SIG-M5 (cell line): Measurements from ENCODE around the gene PZP.
"Not testable (repeated sequence)": the region's sequence is repeated elsewhere in the genome, so short reads cannot be mapped to it uniquely, and the experiment has no call there.

Experiments used
- DNase-seq: peaks from one replicate; lab custom pipeline; 2025; lab: John Stamatoyannopoulos, UW

Gene PZP

DNA sequence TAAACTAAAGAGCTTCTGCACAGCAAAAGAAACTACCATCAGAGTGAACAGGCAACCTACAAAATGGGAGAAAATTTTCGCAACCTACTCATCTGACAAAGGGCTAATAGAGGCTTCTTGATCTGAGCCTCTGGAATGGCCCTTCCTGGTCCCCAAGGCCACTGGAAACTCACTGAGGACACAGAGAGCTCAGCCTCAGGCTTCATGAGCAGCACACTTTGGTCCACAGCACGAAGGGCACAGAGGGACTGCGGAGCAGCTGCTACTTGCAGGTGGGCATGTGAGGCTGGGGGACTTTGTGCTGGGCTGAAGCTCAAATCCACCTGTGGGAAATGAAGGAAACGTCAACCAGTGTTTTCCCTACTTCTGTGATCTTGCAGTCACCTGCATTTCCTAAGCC is 27.4 kb downstream of the PZP start:
- no peak for DNase-seq

DNA sequence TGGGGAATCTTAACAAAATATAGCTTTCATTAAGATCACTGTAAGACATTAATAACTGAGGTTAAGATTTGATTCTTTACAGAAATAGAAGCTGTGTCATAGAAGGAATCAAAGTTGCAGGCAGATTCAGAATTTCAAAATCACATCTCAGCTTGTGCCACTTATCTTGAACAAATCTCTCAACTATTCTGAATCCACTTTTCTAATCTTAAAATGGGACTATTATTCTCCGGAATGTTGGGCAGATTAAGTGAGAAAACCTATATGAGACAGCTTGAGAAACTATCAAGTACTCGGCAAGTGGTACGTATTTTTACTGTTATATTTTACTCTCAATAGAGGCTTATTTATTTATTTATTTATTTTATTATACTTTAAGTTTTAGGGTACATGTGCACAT is 28.4 kb downstream of the PZP start:
- DNase-seq = no peak

DNA sequence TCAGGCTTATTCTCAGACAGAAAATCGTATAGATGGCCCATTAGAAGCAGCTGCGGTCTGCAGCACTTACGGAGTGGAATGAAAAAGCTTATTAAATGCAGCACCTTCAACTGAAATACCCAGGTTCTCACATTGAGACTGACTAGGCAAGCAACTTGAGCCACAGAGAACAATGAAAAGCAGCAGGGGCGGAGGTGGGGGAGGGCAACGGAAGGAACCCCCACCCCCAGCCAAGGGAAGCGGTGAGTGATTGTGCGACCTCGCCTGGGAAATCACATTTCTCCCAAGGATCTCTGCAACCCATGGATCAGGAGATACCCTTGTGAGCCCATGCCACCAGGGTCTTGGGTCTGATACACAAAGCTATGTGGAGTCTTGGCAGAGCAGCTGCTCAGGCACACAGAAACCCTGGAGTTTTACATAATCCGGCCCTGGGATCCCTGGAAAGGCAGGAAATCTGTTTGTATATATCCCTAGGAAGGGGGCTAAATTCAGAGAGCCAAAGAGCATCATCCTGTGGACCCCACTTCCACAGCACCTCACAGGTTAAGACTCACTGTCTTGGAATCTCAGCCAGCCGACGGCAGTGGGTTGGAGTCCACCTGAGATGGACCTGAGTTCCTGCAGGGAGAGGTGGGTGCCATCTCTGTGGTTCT is 38.1 kb downstream of the PZP start:
- no peak for DNase-seq

DNA sequence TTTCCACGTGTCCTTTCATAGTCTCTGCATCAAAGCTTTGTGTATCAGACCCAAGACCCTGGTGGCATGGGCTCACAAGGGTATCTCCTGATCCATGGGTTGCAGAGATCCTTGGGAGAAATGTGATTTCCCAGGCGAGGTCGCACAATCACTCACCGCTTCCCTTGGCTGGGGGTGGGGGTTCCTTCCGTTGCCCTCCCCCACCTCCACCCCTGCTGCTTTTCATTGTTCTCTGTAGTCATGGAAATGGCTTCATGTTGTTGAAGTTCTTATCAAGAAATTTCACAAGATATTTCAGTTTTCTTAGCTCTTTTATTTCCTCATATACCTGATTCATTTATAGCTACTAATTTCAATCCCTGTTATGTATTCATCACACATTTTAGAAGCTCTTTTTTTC is 40.9 kb downstream of the PZP start:
- DNase-seq = not testable (repeated sequence)

DNA sequence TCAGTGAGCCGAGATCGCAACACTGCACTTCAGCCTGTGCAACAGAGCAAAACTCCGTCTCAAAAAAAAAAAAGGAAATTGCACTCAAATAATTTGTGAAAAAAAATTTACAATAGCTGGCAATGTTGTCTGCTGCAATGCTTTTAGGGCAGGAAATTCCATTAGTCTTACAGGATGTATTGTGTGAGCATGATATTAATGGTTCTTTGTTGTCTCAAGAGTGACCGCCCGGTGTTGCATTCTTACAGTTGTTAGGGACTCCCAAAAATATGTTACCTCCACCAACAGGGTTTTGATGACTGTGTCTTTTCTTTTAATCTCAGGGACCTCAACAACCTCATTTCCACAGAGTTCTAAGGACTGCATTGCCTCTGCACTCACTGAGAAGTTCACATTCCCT is 44.8 kb downstream of the PZP start:
- DNase-seq = no peak

DNA sequence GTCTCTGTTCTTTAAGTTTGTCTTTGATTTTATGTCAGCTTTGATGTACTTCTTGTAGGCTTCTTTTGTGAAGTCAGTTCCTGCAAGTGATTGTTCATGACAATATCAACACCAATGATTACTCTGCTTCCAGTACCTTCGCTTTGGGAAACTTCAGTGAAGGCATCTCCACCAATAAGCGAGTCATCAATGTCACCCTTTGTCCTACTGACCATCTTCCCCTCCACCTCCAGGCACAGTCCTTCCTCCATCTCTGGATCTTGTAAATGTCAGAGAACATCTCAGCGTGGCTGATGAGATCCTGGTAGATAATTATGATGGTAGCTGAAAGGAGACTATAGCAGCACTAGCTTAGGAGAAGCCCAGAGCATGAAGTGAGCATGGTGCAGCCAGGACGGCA is 52.1 kb downstream of the PZP start:
- no peak for DNase-seq

DNA sequence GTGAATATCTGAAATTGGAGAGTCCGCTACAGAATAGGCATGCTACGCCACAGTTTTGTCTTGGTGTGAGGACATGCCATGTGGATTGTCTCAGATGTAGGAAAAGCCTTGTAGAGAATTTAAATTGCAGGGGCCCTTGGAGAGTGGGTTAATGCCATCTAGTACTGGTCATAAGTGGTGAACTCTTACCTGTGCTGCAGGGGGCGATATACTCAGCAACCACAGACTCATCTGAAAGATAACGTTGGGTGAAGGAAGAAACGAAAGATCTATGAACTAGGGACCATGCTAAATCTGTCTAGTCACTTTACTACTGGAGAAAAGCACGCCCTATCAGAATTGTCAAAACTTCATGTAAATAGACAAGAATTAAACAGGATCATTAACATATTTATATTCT is 58.8 kb downstream of the PZP start:
- DNase-seq = no peak

DNA sequence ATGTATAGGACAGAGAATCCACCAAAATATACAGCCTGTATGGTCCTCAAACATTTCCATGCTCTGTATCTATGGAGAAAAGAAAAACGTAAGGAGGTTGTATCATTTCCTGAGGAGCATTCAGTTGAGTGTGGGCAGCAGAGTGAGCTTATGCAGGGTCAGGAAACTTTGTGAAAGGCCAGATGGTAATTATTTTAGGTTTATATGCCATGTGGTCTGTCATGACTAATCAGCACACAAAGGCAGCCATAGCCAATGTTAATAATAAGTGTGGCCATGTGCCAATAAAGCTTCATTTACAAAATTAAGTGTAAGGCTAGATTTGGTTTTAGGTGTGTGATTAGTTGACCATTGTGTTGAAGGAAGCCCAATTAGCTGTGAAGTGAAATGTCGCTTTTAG is 59.3 kb downstream of the PZP start:
- DNase-seq = no peak

DNA sequence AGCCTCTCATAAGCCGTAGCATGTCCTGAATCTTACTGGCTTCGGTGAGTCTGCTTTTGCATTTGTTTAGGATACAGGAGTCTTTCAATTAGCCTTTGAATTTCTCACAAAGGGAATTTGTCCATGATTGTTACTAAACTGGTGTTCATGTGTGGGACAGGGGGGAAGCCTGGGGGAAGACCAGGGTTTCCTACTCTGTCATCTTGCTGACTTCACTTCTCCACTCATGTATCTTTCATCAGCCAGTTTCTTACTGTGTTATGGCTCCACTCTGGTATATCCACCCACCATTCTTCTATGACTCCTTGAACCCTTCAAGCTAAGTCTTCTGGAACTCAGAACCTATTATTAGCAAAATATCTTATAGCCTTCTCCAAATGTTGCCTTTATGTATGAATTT is 60.7 kb downstream of the PZP start:
- DNase-seq = no peak

DNA sequence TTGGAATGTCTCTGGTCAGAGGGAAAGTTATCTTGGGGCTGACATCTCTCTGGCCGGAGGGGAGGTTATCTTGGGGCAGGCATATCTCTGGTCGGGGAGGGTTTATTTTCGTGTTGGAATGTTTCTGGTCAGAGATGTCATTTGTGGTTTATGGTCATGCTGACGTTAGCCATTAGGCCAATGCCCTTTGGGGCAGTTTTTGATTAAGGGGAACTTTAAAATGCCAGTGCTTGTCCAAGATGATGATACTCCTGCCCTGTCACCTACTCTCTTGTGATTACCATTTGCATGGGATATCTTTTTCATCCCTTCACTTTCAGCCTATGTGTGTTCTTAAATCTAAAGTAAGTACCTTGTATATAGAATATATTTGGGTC is 63.5 kb downstream of the PZP start:
- no peak for DNase-seq

DNA sequence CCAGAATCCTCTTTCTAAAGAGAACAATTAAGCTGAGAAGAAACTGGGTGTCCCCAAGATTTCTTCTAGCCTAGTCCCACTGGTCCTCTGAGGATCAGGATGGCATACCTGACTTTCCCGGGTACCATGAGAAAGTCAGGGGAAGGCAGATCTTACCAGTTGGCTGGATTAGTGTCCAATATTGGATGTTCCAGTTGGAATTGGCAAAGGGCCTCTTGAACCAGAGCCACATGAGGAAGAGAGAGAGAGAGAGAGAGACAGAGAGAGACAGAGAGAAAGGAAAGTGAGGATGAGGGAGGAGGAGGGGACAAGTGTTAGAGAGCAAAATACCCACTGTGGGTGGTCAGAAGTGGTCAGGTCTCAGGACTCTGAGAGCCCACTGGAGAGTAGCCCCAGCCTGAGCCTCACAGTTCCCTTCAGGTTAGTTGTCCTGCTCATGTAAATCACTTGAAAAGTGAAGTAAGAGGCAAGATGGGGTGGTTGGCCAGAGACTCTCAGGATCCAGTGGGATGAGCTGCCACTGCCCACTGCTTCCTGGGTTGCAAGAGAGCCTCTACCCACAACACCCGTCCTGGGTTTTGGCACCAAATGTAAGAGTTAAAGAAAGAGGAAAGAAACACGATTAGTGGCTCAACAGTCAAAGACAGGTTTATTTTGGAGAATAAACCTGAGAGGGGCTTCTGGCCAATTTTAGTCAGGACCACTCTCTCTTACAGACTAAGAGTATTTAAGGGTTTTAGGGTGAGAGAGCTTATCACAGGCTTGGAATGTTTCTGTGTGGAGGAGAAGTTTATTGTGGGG is 64.1 kb downstream of the PZP start:
- no peak for DNase-seq

DNA sequence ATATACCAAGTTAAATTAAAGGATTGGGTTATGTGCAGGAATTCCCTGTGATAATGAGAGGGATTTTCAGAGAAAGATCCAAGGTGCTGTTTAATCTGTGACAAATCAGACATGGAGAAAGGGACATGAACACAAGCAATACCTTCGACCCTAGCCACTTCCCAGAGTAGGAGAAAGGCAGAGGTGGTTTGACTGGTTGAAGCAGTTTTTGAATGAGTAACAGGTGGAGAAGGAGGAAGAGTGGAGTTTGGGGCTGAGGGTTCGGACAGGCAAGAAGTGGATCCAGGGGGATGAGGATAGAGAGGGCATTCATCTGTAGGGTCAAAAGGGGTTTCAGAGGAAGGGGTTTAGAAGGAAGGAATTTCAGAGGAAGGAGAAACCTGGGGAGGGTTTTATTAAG is 65.1 kb downstream of the PZP start:
- DNase-seq = no peak

DNA sequence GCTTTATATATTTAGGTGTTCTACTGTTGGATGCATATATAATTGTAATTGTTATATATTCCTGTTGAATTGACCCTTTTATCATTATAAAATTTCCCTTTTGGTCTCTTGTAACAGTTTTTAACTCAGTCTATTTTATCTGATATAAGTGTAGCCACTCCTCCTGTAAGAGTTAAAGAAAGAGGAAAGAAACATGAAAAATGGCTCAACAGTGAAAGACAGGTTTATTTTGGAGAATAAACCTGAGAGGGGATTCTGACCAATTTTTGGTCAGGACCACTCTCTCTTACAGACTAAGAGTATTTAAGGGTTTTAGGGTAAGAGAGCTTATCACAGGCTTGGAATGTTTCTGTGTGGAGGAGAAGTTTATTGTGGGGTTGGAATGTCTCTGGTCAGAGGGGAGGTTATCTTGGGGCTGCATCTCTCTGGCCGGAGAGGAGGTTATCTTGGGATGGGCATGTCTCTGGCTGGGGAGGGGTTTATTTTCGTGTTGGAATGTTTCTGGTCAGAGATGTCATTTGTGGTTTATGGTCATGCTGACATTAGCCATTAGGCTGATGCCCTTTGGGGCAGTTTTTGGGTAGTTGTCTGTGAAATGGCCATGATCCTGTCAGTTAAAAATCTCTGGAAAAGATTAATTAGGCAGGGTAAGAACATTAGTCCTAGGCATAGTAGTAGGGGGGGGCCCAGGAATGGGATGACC is 68.5 kb downstream of the PZP start:
- not testable (repeated sequence) for DNase-seq

DNA sequence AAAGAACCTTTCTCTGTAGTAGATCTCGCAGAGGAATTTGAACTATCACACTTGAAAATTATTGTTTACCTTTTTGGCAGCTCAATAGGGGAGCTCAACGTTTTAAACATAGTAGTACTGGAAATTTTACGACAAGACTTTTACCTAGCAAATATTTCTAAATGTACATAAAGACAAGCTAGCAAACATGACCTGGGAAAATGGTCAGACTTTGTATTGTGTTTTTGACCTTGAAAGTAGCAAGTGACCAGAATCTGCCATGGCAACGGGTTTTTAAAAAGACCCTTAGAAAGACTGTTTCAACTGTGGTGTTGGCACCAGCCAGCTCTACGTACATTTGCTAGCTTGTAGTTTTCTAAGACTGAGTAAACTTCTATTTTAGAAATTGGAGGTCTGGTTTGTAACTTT is 72.3 kb downstream of the PZP start:
- no peak for DNase-seq

DNA sequence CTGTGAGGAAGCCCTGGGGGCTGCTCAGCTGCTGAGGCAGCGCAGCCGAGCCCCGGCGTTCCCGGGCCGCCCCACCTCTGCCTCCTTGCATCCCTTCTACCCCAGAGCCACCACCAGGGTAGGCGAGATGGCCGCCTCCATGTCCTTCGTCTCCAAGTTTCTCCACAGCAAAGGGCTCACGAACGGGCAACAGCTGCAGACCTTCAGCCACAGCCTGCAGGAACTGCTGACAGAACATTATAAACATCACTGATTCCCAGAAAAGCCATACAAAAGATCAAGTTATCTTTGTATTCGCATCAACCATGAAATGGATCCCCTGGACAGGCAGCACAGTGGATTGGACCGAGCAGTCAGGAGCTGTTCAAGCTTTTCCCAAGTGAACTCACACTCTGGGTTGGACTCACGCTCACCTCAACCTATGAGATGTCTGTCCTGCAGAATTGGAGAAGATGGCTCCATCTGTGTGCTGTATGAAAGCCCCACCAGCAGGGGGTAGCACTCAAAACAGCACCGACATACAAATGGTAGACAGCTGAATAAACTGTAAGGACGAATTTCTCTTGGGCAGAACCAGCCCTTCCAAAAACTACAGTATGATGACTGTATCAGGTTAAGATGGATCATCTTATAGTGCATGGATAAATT is 73.1 kb downstream of the PZP start:
- DNase-seq = no peak

DNA sequence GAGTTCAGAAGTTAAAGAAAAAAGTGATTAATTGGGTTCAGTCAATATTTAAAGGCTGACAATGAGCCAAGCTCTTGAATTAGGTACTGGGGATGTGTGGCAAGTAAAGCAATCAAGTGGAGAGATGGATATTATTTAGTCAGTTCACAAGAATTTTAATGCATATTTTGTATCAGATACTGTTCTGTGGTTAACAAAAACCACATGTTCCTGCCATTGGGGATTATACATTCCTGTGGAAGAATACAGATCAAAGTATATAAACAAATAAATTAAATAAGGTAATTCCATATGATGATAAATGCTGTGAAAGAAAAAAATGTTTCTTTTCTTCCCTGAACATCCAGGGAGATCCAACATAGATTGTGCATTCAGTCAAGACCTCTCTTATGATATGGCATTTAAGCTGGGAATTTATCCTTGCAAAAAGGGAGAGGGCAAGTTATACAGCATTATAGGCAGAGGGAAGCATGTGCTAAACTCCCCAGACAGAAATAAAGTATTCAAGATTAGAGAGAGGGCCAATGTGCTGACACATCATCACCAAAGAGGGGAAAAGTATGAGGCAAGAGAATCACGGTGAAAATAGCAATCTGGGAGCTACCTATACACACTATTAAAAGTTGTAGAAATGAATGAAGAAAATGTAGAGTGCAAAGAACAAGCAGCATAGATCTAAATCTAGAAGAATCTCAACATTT is 74.8 kb downstream of the PZP start:
- DNase-seq = no peak

DNA sequence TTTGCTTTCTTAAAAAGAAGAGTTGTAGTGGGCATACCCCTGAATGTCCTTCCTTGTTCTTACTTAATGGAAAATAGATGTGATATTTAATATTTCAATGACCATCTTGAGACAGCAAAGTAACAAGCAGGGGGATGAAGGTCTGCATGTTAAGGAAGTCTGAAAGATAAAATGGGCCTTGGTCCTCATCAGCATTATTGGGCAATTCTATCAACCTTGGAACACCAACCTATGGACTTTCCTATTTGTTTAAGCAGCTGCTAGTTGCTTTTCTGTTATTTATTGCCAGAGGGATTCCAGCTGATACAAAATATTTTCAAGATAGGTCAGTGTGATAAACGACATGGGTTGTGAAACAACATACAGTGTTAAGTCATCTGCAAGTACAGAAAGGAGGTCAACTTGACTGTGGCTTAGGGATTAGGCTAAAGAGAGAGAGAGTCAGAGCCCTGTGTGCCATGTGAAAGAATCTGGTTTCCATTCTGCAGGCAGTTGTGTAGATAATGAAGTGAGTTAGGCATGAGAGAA is 76.1 kb downstream of the PZP start:
- DNase-seq = no peak

DNA sequence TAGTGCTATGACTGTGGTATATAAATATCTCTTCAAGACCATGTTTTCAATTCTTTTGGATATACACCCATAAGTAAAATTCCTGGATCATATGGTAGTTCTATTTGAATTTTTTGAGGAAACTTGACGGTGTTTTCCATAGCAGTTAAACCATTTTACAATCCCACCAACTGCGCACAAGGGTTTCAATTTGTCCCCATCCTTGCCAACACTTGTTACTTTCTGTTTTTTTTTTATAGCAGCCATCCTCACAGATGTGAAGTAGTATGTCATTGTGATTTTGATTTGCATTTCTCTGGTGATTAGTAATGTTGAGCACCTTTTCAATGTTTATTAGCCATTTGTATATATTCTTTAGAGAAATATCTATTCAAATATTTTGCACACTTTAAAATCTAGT is 78.0 kb downstream of the PZP start:
- DNase-seq = no peak

DNA sequence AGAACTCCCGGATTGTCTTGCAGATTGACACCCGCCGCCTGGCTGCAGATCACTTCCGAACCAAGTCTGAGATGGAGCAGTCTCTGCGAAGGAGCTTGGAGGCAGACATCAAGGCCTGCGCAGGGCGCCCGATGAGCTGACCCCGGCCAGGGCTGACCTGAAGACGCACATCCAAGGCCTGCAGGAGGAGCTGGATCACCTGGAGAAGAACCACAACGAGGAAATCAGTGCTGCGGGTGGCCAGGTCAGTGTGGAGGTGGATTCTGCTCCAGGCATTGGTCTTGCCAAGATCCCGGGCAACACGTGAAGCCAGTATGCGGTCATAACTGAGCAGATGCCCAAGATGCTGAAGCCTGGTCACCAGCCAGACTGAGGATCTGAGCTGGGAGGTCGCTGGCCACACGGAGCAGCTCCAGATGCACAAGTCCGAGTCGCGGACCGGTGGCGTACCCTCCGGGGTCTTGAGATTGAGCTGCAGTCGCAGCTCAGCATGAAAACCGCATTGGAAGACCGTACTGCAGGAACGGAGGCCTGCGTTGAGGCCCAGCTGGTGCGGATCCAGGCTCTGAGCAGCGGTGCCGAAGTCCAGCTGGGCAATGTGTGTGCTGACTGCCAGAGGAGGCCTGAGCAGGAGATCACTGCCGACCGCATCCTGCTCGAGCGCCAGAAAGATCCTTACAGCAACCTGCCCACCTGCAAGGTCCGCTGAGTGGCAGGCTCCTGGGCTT is 80.1 kb downstream of the PZP start:
- no peak for DNase-seq

DNA sequence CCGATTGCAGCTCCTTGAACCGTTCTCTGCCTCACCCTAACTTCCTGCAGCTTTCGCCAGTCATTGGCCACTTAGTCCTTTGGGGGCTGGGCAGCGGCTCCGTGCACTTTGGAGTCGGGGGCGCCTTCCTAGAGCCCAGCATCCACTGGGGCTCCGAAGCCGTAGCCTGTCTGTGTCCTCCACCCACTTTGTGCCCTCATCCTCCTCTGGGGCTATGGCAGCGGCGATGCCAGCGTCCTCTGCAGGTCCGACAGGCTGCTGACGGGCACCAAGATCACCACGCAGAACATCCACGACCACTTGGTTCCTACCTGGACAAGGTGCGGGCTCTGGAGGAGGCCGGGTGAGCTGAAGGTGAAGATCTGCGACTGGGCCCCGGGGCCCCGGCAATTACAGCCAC is 80.7 kb downstream of the PZP start:
- DNase-seq = no peak

DNA sequence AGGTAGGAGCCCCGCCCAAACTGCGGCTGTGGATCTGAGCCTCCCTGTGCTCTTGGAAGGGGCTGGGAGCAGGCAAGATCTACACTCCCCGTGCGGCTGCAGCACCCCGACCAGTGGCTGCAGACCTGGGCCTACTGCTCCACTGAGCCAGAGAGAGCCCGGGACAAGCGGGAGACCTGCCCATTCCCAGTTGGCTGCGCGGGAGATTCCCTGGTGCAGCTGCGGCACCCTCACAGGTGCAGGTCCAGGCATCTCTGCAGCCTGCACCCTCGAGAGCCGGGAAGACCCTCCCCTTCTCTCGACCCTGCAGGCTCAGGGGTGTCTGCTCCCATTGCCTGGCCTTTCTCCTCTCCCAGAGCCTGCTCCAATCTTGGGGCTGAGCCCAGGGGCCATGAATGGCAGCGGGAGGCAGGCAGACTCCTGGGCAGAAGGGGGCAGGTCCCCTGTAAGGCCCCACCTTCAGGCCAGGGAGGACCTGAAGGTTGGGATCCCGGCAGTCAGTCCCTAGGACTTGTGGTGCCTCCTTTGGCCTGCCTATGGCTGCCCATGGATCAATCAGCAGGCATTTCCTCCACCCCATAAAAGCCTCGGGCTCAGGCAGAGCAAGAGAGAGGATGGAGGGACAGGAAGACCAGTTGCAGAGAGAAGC is 83.7 kb downstream of the PZP start:
- DNase-seq = no peak
